ENCODE results near the gene RNPC3. TPM values are rescaled to one million over a fixed set of nuclear protein-coding genes. Genes with fewer than 3 reads are reported as not detected.

RNPC3 gene
- total RNA-seq, 1 experiment from 2014 or later = 12.2 TPM

GRCh38 chr1:103582464-103582863, 57.0 kb downstream of the RNPC3 start:
- no peak overlapping the region for H2BK15ac ChIP-seq (ENCODE audit: low read depth, low read length)
- H3K4me1 Mint-ChIP-seq = no peaks in the 10 kb centered on the region
- H3K36me3 Mint-ChIP-seq (ENCODE audit: insufficient read depth in 1 of 3, low read depth in 3 of 3) = peaks cover 0 to 8% (median 0%) of the 10 kb centered on the region in 3 experiments; a peak in 1 of 7 replicates
- no peaks in the 10 kb centered on the region for H3K27me3 Mint-ChIP-seq (ENCODE audit: low read depth)
- no peaks in the 10 kb centered on the region for H3K23me2 ChIP-seq (ENCODE audit: insufficient read length, low read depth, low read length, poor library complexity, severe bottlenecking)
- no peaks in the 10 kb centered on the region for H4K20me1 ChIP-seq (ENCODE audit: control insufficient read depth, insufficient read depth, insufficient read length)
- no peak overlapping the region for H4K8ac ChIP-seq (replicated peaks; ENCODE audit: insufficient read length, low read depth, low read length)
- no peak for TF ChIP-seq CTCF (conservative IDR thresholded peaks at IDR 0.05)
- H2AK5ac ChIP-seq (ENCODE audit: insufficient read length, low read length) = no peak overlapping the region
- no peak overlapping the region for H3K14ac ChIP-seq (ENCODE audit: insufficient read depth, low read length)
- no peak overlapping the region for H4K5ac ChIP-seq (ENCODE audit: insufficient read length, low read depth, low read length)
- no peaks in the 10 kb centered on the region for H3K79me1 ChIP-seq (ENCODE audit: insufficient read depth, low read depth, low read length, poor library complexity, severe bottlenecking)
- no peak overlapping the region for H3K23ac ChIP-seq (ENCODE audit: insufficient read length, low read depth, low read length)
- no peak overlapping the region for H2BK12ac ChIP-seq (ENCODE audit: insufficient read length, low read depth, low read length)
- H3K4me3 Mint-ChIP-seq = no peak overlapping the region
- H2BK5ac ChIP-seq (ENCODE audit: insufficient read length, low read length) = no peak overlapping the region
- no peak overlapping the region for H2BK20ac ChIP-seq (ENCODE audit: low read depth, low read length, poor library complexity, severe bottlenecking)
- no CpG with 5 or more reads among the region's 1 CpG for WGBS (ENCODE audit: extremely low coverage, insufficient read length, low lambda C conversion rate)
- H3T11ph ChIP-seq (ENCODE audit: low read length) = no peak overlapping the region
- no peak overlapping the region for H3K27ac Mint-ChIP-seq
- no peak for DNase-seq
- H4K91ac ChIP-seq (ENCODE audit: insufficient read length, low read depth, low read length) = no peak overlapping the region
- H3K9ac ChIP-seq (ENCODE audit: extremely low read depth, insufficient read length, low read length) = no peak overlapping the region
- no peak overlapping the region for H3K18ac ChIP-seq (ENCODE audit: insufficient read length, low read depth, low read length)
- H3K27me3 ChIP-seq (ENCODE audit: insufficient read depth, low read length) = no peaks in the 10 kb centered on the region
- H3K4me2 ChIP-seq (ENCODE audit: insufficient read depth, insufficient read length, low read length) = no peak overlapping the region
- no peak overlapping the region for H3K56ac ChIP-seq (ENCODE audit: insufficient read length, low read depth, low read length)
- H3K9me3 Mint-ChIP-seq = peaks cover 11 to 27% of the 10 kb centered on the region in 2 experiments
- H2AFZ ChIP-seq (ENCODE audit: low read length) = no peak overlapping the region
- H3K27ac ChIP-seq (ENCODE audit: insufficient read length, low read depth, low read length) = no peak overlapping the region
- no peaks in the 10 kb centered on the region for H3K4me1 ChIP-seq (ENCODE audit: insufficient read depth, low read length)
- no peak overlapping the region for H3K4ac ChIP-seq (ENCODE audit: low read depth, low read length)
- no peaks in the 10 kb centered on the region for H3K79me2 ChIP-seq (ENCODE audit: insufficient read depth, low read length)
- H2BK120ac ChIP-seq (ENCODE audit: low read depth, low read length, poor library complexity, severe bottlenecking) = no peak overlapping the region
- H3K9me3 ChIP-seq (ENCODE audit: control insufficient read depth, low read depth, low read length) = peaks cover 4% of the 10 kb centered on the region

All from H9 (cell line).